ENCODE measurements around the gene UGDH. TPM values are rescaled to one million over a fixed set of nuclear protein-coding genes. Genes with fewer than 3 reads are reported as not detected.

UGDH gene
- total RNA-seq, 1 donor from 2014 or later = 32.3 TPM

DNA sequence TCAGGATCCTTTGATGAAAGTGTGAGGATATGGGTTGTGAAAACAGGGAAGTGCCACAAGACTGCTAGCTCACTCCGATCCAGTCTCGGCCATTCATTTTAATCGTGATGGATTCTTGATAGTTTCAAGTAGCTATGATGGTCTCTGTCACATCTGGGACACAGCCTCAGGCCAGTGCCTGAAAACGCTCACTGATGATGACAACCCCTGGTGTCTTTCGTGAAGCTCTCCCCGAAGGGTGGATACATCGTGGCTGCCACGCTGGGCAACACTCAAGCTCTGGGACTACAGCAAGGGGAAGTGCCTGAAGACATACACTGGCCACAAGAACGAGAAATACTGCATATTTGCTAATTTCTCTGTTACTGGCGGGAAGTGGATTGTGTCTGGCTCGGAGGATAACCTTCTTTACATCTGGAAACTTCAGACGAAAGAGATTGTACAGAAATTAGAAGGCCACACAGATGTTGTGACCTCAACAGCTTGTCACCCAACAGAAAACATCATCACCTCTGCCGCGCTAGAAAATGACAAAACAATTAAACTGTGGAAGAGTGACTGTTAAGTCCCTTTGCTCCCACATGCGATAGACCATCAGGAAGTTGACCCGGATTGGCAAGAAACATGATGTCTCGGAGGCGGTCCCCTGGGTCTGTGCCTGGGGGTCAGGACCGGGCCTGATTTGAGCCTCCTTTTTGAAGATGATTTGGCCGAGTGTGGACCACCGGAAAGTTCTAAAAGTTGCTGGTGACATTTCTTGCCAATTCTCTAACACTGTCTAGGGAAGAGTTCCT, 46.1 kb downstream of the UGDH start:
- DNase-seq = no peak
- H3K36me3 Mint-ChIP-seq (ENCODE audit: unreplicated experiment) = no peaks in the 10 kb centered on the region

DNA sequence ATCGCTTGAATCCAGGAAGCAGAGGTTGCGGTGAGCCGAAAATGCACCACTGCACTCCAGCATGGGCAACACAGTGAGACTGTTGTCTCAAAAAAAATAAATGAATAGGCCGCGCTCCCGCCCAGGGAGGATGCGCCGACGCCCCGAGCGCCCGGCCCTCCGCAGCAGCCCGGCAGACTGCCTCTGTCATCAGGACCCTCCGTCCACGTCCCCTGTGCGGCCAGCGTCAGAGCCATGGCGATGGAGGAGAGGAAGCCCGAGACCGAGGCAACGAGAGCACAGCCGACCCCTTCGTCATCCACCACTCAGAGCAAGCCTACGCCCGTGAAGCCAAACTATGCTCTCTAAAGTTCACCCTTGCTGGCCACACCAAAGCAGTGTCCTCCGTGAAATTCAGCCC, 47.0 kb downstream of the UGDH start:
- Mint-ChIP-seq H3K27ac (ENCODE audit: unreplicated experiment) (no peak overlapping the region), H3K36me3 (ENCODE audit: unreplicated experiment) (no peaks in the 10 kb centered on the region)

More for the DNA sequence above, 46.1 kb downstream of the UGDH start:
- Mint-ChIP-seq H3K4me3 (ENCODE audit: unreplicated experiment) (no peak overlapping the region), H3K27me3 (ENCODE audit: unreplicated experiment) (no peaks in the 10 kb centered on the region), H3K9me3 (ENCODE audit: unreplicated experiment) (no peaks in the 10 kb centered on the region), H3K27ac (ENCODE audit: unreplicated experiment) (no peak overlapping the region), H3K4me1 (ENCODE audit: low read depth, unreplicated experiment) (peaks cover 3% of the 10 kb centered on the region)
- TF ChIP-seq, protein P1, sequence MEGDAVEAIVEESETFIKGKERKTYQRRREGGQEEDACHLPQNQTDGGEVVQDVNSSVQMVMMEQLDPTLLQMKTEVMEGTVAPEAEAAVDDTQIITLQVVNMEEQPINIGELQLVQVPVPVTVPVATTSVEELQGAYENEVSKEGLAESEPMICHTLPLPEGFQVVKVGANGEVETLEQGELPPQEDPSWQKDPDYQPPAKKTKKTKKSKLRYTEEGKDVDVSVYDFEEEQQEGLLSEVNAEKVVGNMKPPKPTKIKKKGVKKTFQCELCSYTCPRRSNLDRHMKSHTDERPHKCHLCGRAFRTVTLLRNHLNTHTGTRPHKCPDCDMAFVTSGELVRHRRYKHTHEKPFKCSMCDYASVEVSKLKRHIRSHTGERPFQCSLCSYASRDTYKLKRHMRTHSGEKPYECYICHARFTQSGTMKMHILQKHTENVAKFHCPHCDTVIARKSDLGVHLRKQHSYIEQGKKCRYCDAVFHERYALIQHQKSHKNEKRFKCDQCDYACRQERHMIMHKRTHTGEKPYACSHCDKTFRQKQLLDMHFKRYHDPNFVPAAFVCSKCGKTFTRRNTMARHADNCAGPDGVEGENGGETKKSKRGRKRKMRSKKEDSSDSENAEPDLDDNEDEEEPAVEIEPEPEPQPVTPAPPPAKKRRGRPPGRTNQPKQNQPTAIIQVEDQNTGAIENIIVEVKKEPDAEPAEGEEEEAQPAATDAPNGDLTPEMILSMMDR (IDR thresholded peaks at IDR 0.05; ENCODE audit: partially characterized antibody, unreplicated experiment) = no peak

DNA sequence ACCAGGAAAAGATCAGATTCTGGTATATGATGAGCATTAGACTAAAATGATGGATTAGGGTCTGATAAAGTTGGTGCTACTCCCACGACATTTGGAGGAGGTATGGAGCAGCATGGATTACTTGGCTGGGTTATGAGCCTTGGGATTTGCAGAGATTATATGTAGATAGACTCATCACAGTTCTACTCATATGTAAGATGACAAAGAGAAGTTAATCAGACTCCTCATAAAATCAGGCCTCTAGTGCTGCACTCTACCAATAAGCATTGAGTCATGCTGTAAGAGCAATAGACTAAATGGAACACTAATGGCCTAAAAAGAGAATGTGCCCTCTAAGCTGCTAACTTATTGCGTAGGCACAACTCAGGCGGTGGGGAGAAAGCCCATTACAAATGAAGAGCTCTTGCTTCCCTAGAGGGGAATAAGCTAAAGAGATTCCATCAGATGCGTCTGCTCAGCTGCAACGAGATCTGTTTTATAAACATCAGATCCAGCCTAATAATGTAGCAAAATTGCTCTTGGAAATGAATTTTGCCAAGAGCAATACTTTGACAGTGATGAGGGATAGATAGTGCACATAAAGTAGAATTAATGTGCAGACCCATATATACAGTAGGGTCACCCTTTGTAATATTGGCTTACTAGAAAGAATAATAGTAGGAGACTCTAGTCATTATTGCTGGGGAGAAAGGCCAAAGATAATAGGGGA, 50.9 kb downstream of the UGDH start:
- no peak overlapping the region for H3K27ac Mint-ChIP-seq (ENCODE audit: unreplicated experiment)
- no peak overlapping the region for H3K4me3 Mint-ChIP-seq (ENCODE audit: unreplicated experiment)
- H3K4me1 Mint-ChIP-seq (ENCODE audit: low read depth, unreplicated experiment) = no peaks in the 10 kb centered on the region
- TF ChIP-seq, protein P1 (IDR thresholded peaks at IDR 0.05; ENCODE audit: partially characterized antibody, unreplicated experiment) = no peak
- no peak for DNase-seq
- no peaks in the 10 kb centered on the region for H3K27me3 Mint-ChIP-seq (ENCODE audit: unreplicated experiment)
- no peaks in the 10 kb centered on the region for H3K36me3 Mint-ChIP-seq (ENCODE audit: unreplicated experiment)
- no peaks in the 10 kb centered on the region for H3K9me3 Mint-ChIP-seq (ENCODE audit: unreplicated experiment)

More for the DNA sequence above, 47.0 kb downstream of the UGDH start:
- no peaks in the 10 kb centered on the region for H3K9me3 Mint-ChIP-seq (ENCODE audit: unreplicated experiment)
- H3K27me3 Mint-ChIP-seq (ENCODE audit: unreplicated experiment) = no peaks in the 10 kb centered on the region
- H3K4me1 Mint-ChIP-seq (ENCODE audit: low read depth, unreplicated experiment) = no peaks in the 10 kb centered on the region
- no peak overlapping the region for H3K4me3 Mint-ChIP-seq (ENCODE audit: unreplicated experiment)
- no peak for DNase-seq
- TF ChIP-seq, protein P1 (IDR thresholded peaks at IDR 0.05; ENCODE audit: partially characterized antibody, unreplicated experiment) = no peak

DNA sequence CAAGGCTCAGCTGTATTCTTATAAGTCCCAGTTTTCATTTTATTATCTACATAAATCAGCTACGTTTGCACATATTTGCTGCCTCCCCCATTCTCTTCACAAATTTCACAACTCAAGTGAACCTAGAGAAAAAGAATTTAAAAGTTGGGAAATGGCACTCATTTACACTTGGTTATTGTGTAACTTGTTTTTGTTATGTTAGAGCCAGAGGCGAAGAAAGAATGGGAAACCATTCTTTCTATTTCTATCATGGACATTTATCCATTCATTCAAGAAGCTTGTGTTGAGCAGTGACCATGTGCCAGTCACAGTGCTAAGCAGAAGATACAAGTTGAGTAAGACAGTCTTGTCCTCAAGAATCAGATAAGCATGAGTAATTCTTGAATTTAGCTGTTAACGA, 54.8 kb downstream of the UGDH start:
- DNase-seq = no peak
- Mint-ChIP-seq H3K27me3 (ENCODE audit: unreplicated experiment) (no peaks in the 10 kb centered on the region), H3K9me3 (ENCODE audit: unreplicated experiment) (no peaks in the 10 kb centered on the region), H3K36me3 (ENCODE audit: unreplicated experiment) (no peaks in the 10 kb centered on the region), H3K4me1 (ENCODE audit: low read depth, unreplicated experiment) (no peaks in the 10 kb centered on the region), H3K4me3 (ENCODE audit: unreplicated experiment) (no peak overlapping the region), H3K27ac (ENCODE audit: unreplicated experiment) (no peak overlapping the region)
- TF ChIP-seq, protein P1 (IDR thresholded peaks at IDR 0.05; ENCODE audit: partially characterized antibody, unreplicated experiment) = no peak

DNA sequence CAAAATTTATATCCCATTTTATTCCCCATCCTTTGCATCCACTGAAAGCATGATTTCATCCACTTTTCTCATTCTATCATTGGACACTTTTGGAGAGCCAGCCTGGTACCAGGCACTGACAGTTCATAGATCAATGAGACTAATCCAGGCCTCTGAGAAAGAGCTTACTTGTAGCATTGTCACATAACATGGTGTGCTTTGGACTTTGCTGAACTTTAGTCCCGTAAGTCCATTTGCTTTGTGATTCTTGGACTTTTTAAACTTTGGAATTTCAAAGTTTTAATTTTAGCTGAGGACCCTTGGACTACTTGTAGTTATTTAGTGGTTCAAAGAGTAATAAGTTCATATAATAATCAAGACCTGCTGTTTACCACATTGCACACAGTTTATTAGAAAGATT, 56.8 kb downstream of the UGDH start:
- Mint-ChIP-seq H3K27me3 (ENCODE audit: unreplicated experiment) (no peaks in the 10 kb centered on the region), H3K4me1 (ENCODE audit: low read depth, unreplicated experiment) (no peaks in the 10 kb centered on the region), H3K9me3 (ENCODE audit: unreplicated experiment) (no peaks in the 10 kb centered on the region), H3K36me3 (ENCODE audit: unreplicated experiment) (no peaks in the 10 kb centered on the region), H3K27ac (ENCODE audit: unreplicated experiment) (no peak overlapping the region), H3K4me3 (ENCODE audit: unreplicated experiment) (no peak overlapping the region)
- DNase-seq = no peak
- TF ChIP-seq, protein P1 (IDR thresholded peaks at IDR 0.05; ENCODE audit: partially characterized antibody, unreplicated experiment) = no peak

Data from glutamatergic neuron (in vitro differentiated cells).